HFFc6 (cell line): ENCODE measurements around the gene WDR90. TPM values are rescaled to one million over a fixed set of nuclear protein-coding genes. Genes with fewer than 3 reads are reported as not detected.
A peak's percentile ranks its signal among the peaks of the same experiment; 100 is the strongest.

ENCODE experiments used
- DNase-seq: peaks from one replicate; pipeline ENCODE4 v3.0.0-alpha.2; 2018
- H3K27ac Mint-ChIP-seq: 2 replicates; pipeline ENCODE4 v1.8.0; 2020; ENCODE audit warnings: mild to moderate bottlenecking, mixed read lengths
- H3K27me3 Mint-ChIP-seq: 2 replicates; pipeline ENCODE4 v1.8.0; 2021; ENCODE audit warnings: mild to moderate bottlenecking, moderate library complexity, mixed read lengths; ENCODE audit not compliant: insufficient read depth
- H3K36me3 Mint-ChIP-seq: 2 replicates; pipeline ENCODE4 v1.8.0; 2021; ENCODE audit warnings: low read depth, mixed read lengths
- H3K4me1 Mint-ChIP-seq: 2 replicates; pipeline ENCODE4 v1.8.0; 2020; ENCODE audit warnings: low read depth, mixed read lengths
- H3K4me3 Mint-ChIP-seq: 2 replicates; pipeline ENCODE4 v1.8.0; 2020; ENCODE audit warnings: mild to moderate bottlenecking, moderate library complexity, mixed read lengths
- H3K9me3 Mint-ChIP-seq: 2 replicates; pipeline ENCODE4 v1.8.0; 2020; ENCODE audit warnings: mild to moderate bottlenecking, mixed read lengths
- CTCF ChIP-seq: fragments of 200-600 bp; sonication (generic); IDR thresholded peaks from 2 replicates; pipeline ENCODE4 v1.5.0; 2021; ENCODE audit warnings: antibody characterized with exemption, mild to moderate bottlenecking
- total RNA-seq, 6 experiments: library from RNA; stranded (reverse); fragmentation: NEBNext Ultra II Directional; extraction: Animal tissue kit (Norgen Biotek cat#: 25700); gene quantifications; 2 replicates in 1 of 6; 3 replicates in 5 of 6; pipeline ENCODE4 v1.2.3, GENCODE V29; 2021

WDR90 gene
- total RNA-seq, 6 experiments from 2014 or later, result 11.6 to 19.0 (median 17.7) TPM

GRCh38 chr16:716768-717325, 67.7 kb downstream of the WDR90 start:
- Mint-ChIP-seq H3K4me3 (peak overlapping the region; percentile 87; the same call in 1 of the 2 replicates), H3K4me1 (peaks cover 36% of the 10 kb centered on the region), H3K27ac (no peak overlapping the region), H3K9me3 (no peaks in the 10 kb centered on the region), H3K27me3 (peaks cover 9% of the 10 kb centered on the region; the same call in 1 of the 2 replicates), H3K36me3 (no peaks in the 10 kb centered on the region)
- DNase-seq, result no peak
- no peak for TF ChIP-seq CTCF

Other genes with a start within 250 kb of the WDR90 start
- 10 to 100 TPM; 14.0 to 20.3 (median 16.0) TPM for gene DECR2, start 247.5 kb upstream of the WDR90 start, total RNA-seq
- gene RAB11FIP3, start 223.7 kb upstream of the WDR90 start, total RNA-seq, result 10 to 100 TPM; 30.3 to 36.9 (median 33.9) TPM
- 10 to 100 TPM; 35.3 to 41.4 (median 40.2) TPM for gene CAPN15, start 121.7 kb upstream of the WDR90 start, total RNA-seq
- gene PRR35, start 89.0 kb upstream of the WDR90 start, total RNA-seq, result not detected
- under 1 TPM in 5 of 6 experiments, not detected in 1; 0.24 to 0.58 (median 0.28) TPM for gene NHLRC4, start 82.4 kb upstream of the WDR90 start, total RNA-seq
- 10 to 100 TPM; 30.4 to 39.5 (median 35.4) TPM for gene PIGQ, start 79.4 kb upstream of the WDR90 start, total RNA-seq
- 10 to 100 TPM; 11.3 to 14.8 (median 12.2) TPM for gene RAB40C, start 59.3 kb upstream of the WDR90 start, total RNA-seq
- gene WFIKKN1, start 18.4 kb upstream of the WDR90 start, total RNA-seq, result under 1 TPM in 2 of 6 experiments, not detected in 4; 0.02 to 0.14 TPM
- 100 to 1,000 TPM in 5 of 6 experiments, 10 to 100 TPM in 1; 91.6 to 115 (median 105) TPM for gene METTL26, start 13.1 kb upstream of the WDR90 start, total RNA-seq
- 10 to 100 TPM; 18.8 to 30.8 (median 24.2) TPM for gene MCRIP2, start 7.5 kb upstream of the WDR90 start, total RNA-seq
- 10 to 100 TPM; 73.9 to 93.4 (median 84.8) TPM for gene RHOT2, start 18.8 kb downstream of the WDR90 start, total RNA-seq
- 1 to 10 TPM; 1.4 to 2.3 (median 1.7) TPM for gene RHBDL1, start 26.3 kb downstream of the WDR90 start, total RNA-seq
- 100 to 1,000 TPM; 128 to 161 (median 141) TPM for gene STUB1, start 31.0 kb downstream of the WDR90 start, total RNA-seq
- gene JMJD8, start 35.0 kb downstream of the WDR90 start, total RNA-seq, result 10 to 100 TPM in 2 of 6 experiments, 1 to 10 TPM in 4; 7.6 to 10.6 (median 9.3) TPM
- gene WDR24, start 41.0 kb downstream of the WDR90 start, total RNA-seq, result 1 to 10 TPM; 8.1 to 9.9 (median 8.7) TPM
- gene FBXL16, start 56.4 kb downstream of the WDR90 start, total RNA-seq, result under 1 TPM in 1 of 6 experiments, not detected in 5; 0.05 TPM
- gene METRN, start 65.8 kb downstream of the WDR90 start, total RNA-seq, result 100 to 1,000 TPM in 1 of 6 experiments, 10 to 100 TPM in 5; 61.5 to 103 (median 70.4) TPM
- 10 to 100 TPM; 50.1 to 57.7 (median 54.7) TPM for gene ANTKMT, start 71.8 kb downstream of the WDR90 start, total RNA-seq
- 1 to 10 TPM; 2.2 to 4.1 (median 3.4) TPM for gene CCDC78, start 77.1 kb downstream of the WDR90 start, total RNA-seq
- gene HAGHL, start 77.7 kb downstream of the WDR90 start, total RNA-seq, result 10 to 100 TPM; 11.4 to 16.6 (median 14.1) TPM
- gene CIAO3, start 91.6 kb downstream of the WDR90 start, total RNA-seq, result 10 to 100 TPM; 16.9 to 20.5 (median 18.0) TPM
- gene MSLN, start 111.4 kb downstream of the WDR90 start, total RNA-seq, result under 1 TPM; 0.17 to 0.61 (median 0.36) TPM
- gene RPUSD1, start 139.0 kb downstream of the WDR90 start, total RNA-seq, result 10 to 100 TPM; 23.8 to 32.8 (median 25.8) TPM
- gene CHTF18, start 139.3 kb downstream of the WDR90 start, total RNA-seq, result 10 to 100 TPM; 15.2 to 31.7 (median 26.0) TPM
- gene GNG13, start 151.4 kb downstream of the WDR90 start, total RNA-seq, result not detected